Thymus (tissue), 11 donors: ENCODE results near the gene CHTF18. TPM values are rescaled to one million over a fixed set of nuclear protein-coding genes. Genes with fewer than 3 reads are reported as not detected.

ENCODE experiments used
- DNase-seq, 9 donors: peaks; one replicate each; pipeline ENCODE4 v3.0.0-alpha.2; 2013; ENCODE audit warnings: low spot score in 9 of 9, low read depth in 6 of 9, missing footprints in 1 of 9
- H3K27ac ChIP-seq, 2 donors: one replicate each; pipeline ENCODE4 v1.5.1; 2013; ENCODE audit warnings: control low read depth in 1 of 2, low read depth in 1 of 2, low read length in 1 of 2, mild to moderate bottlenecking in 1 of 2, moderate library complexity in 1 of 2
- H3K27me3 ChIP-seq, 2 donors: one replicate each; pipeline ENCODE4 v1.5.1; 2013; ENCODE audit warnings: low read length in 1 of 2; ENCODE audit not compliant: control insufficient read depth in 2 of 2, insufficient read depth in 1 of 2
- H3K36me3 ChIP-seq, 2 donors: one replicate each; pipeline ENCODE4 v1.5.1; 2013; ENCODE audit warnings: low read length in 1 of 2, mild to moderate bottlenecking in 1 of 2, moderate library complexity in 1 of 2; ENCODE audit not compliant: control insufficient read depth in 2 of 2, insufficient read depth in 2 of 2
- H3K4me1 ChIP-seq, 2 donors: one replicate each; pipeline ENCODE4 v1.5.1; 2013; ENCODE audit warnings: low read length in 2 of 2; ENCODE audit not compliant: control insufficient read depth in 2 of 2, insufficient read depth in 2 of 2
- H3K4me3 ChIP-seq, 2 donors: one replicate each; pipeline ENCODE4 v1.5.1; 2013; ENCODE audit warnings: low read length in 2 of 2, control low read depth in 1 of 2, mild to moderate bottlenecking in 1 of 2
- H3K9me3 ChIP-seq, 2 donors: one replicate each; pipeline ENCODE4 v1.5.1; 2013; ENCODE audit warnings: low read length in 1 of 2, mild to moderate bottlenecking in 1 of 2; ENCODE audit not compliant: control insufficient read depth in 2 of 2, insufficient read depth in 1 of 2
- WGBS: extraction: QIAGEN DNeasy Blood & Tissue Kit; methylation state at CpG from one replicate; pipeline ENCODE4 v1.1.7; 2013; 5-methylcytosine and 5-hydroxymethylcytosine counted together
- polyA plus RNA-seq: library from polyadenylated mRNA; stranded (reverse); fragments of 200-250 nt; gene quantifications from one replicate; pipeline ENCODE4 v1.2.3, GENCODE V29; 2013
- total RNA-seq: library from RNA; stranded (reverse); fragments of 120-200 nt; gene quantifications from one replicate; pipeline ENCODE4 v1.2.4, GENCODE V29; 2013
- donor health status: healthy.

The CHTF18 gene
- total and polyA plus RNA-seq, 2 donors: 20.4 to 38.8 TPM

DNA sequence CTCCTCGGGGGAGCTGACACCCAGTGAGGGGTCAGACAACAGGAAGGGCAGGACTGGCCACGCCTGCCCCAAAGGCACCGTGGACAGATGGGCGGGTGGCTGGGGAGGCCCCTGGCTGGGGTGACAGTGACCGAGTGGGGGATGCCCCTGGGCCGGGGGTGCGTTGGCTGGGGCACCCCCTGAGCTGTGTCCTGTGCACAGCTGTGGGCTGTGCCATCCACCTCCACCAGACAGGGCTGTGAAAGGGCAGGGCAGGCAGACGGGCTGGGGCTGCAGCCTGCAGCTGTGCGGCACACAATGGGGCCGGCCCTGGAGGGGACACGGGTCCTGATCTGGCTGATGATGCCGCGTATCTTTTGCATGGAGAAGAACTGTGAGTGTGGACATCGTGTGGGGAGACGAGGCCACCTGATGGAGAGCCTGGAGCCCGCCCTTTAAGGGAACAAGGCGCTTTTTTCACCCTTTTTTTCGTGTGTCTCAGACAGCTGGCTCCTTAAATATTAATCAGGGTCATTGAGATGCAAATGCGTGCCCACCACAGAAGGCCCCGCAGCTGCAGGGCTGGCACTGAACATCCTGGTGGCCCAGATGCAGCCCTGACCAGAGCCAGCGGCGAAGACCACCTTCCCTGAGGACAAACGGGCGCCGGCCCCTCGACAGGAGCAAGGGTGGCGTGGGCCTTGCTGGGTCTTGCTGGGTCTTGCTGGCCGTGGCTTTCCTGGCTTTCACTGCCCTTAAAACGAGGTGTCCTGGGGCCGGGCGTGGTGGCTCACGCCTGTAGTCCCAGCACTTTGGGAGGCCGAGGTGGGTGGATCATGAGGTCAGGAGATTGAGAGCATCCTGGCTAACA, 54.5 kb downstream of the CHTF18 start:
- no peaks in the 10 kb centered on the region for H3K27me3 ChIP-seq
- H3K36me3 ChIP-seq: no peaks in the 10 kb centered on the region
- no peaks in the 10 kb centered on the region for H3K4me1 ChIP-seq
- no peak overlapping the region for H3K4me3 ChIP-seq
- H3K9me3 ChIP-seq: peaks cover 1 to 19% of the 10 kb centered on the region in 2 donors
- 93% methylated on average over 33 of the region's 33 CpGs for WGBS
- DNase-seq: no peak
- no peak overlapping the region for H3K27ac ChIP-seq

GRCh38 chr16:843771-844170, 55.4 kb downstream of the CHTF18 start:
- Histone ChIP-seq H3K4me3 (no peak overlapping the region), H3K9me3 (peaks cover 4 to 26% of the 10 kb centered on the region in 2 donors), H3K36me3 (no peaks in the 10 kb centered on the region), H3K27ac (no peak overlapping the region), H3K4me1 (no peaks in the 10 kb centered on the region), H3K27me3 (no peaks in the 10 kb centered on the region)
- no peak for DNase-seq
- 93% methylated on average over 20 of the region's 20 CpGs for WGBS

DNA sequence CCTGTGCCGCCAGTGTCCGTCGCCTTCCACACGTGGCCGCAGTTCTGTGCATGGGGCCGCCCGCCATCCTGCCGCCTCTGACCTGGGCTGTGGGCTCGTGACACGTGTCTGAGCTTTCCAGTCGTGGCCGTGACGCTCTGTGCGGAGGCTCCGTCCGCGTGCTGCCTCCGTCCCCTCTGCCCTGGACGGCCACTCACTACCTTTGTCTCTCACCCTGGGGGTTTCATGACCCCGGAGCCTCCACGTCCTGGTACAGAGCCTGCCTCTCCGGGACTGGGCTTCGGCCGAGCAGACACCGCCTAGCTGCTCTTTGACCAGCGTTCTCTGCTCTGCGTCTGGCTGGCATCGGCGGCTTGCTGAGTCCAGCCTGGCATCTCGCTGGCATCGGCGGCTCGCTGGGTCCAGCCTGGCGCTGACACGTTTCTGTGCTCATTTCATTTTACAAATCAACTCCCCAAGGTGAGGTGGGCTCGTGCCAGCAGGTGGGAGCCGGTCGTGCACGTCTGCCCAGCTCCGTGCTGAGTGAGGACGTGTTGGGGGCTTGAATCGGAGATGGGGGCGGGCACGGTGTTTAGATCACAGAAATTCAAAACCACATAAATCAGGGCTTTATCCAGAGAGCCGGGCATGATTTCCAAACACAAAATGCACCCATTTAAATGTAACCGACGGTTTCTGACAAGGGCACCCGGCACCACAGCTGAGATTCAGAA, 56.4 kb downstream of the CHTF18 start:
- WGBS: 95% methylated on average over 48 of the region's 48 CpGs
- no peak for DNase-seq
- H3K9me3 ChIP-seq: peaks cover 8 to 31% of the 10 kb centered on the region in 2 donors
- no peaks in the 10 kb centered on the region for H3K36me3 ChIP-seq
- no peaks in the 10 kb centered on the region for H3K27me3 ChIP-seq
- H3K4me1 ChIP-seq: no peaks in the 10 kb centered on the region
- no peak overlapping the region for H3K27ac ChIP-seq
- no peak overlapping the region for H3K4me3 ChIP-seq

DNA sequence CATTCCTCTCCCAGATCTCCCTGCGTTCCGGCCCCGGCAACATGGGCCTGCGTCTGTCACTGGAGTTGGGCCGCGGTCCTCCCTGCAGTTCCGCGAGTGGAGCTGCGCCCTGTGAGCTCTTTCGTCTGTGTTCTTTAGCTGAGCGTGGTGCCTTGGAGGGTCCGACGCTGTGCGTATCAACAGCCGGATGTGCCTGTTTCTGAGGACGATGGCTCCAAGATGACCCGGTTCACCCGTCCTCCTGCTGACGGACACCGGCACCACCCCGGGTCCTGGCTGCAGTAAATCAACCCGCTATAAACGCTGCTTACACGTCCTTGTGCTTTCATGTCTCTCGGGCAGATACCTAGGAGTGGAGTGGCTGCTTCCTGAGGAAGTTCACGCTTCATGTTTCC, 56.9 kb downstream of the CHTF18 start:
- Histone ChIP-seq H3K4me3 (no peak overlapping the region), H3K27me3 (no peaks in the 10 kb centered on the region), H3K36me3 (no peaks in the 10 kb centered on the region), H3K4me1 (no peaks in the 10 kb centered on the region), H3K27ac (no peak overlapping the region), H3K9me3 (peaks cover 9 to 36% of the 10 kb centered on the region in 2 donors)
- WGBS: 68% methylated on average over 26 of the region's 26 CpGs
- DNase-seq: no peak

DNA sequence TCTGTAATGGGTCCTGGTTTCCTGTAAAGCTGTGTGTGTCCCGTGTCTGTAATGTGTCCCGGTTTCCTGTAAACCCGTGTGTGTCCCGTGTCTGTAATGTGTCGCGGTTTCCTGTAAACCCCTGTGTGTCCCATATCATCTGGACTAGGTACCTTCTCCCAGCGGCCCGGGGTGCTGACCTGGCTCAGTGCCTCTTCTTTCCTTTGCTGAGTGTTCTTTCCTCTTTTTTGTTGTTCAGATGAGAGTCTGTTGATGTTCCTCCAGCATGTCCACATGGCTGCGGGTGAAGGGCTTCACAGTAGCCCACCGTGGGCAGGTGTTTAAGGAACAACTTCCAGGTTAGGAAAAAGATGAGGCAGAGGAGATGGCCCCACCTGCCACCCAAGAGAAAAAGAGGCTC, 58.7 kb downstream of the CHTF18 start:
- WGBS: 93% methylated on average over 10 of the region's 10 CpGs
- H3K36me3 ChIP-seq: no peaks in the 10 kb centered on the region
- no peak overlapping the region for H3K27ac ChIP-seq
- H3K4me1 ChIP-seq: no peaks in the 10 kb centered on the region
- H3K4me3 ChIP-seq: no peak overlapping the region
- peaks cover 11 to 55% of the 10 kb centered on the region in 2 donors for H3K9me3 ChIP-seq
- H3K27me3 ChIP-seq: no peaks in the 10 kb centered on the region
- no peak for DNase-seq

Other genes starting within 250 kb of the CHTF18 start
- under 0.01 TPM for gene PRR35, start 228.2 kb upstream of the CHTF18 start, total RNA-seq
- 0.09 TPM for gene PRR35, start 228.2 kb upstream of the CHTF18 start, polyA plus RNA-seq
- 5.5 TPM for gene NHLRC4, start 221.6 kb upstream of the CHTF18 start, total RNA-seq
- 3.1 TPM for gene NHLRC4, start 221.6 kb upstream of the CHTF18 start, polyA plus RNA-seq
- gene PIGQ, start 218.7 kb upstream of the CHTF18 start, total RNA-seq: 14.4 TPM
- gene PIGQ, start 218.7 kb upstream of the CHTF18 start, polyA plus RNA-seq: 65.4 TPM
- 20.1 TPM for gene RAB40C, start 198.6 kb upstream of the CHTF18 start, total RNA-seq
- gene RAB40C, start 198.6 kb upstream of the CHTF18 start, polyA plus RNA-seq: 43.3 TPM
- 0.33 TPM for gene WFIKKN1, start 157.6 kb upstream of the CHTF18 start, total RNA-seq
- 2.1 TPM for gene WFIKKN1, start 157.6 kb upstream of the CHTF18 start, polyA plus RNA-seq
- 97.6 TPM for gene METTL26, start 152.3 kb upstream of the CHTF18 start, total RNA-seq
- 110 TPM for gene METTL26, start 152.3 kb upstream of the CHTF18 start, polyA plus RNA-seq
- 17.0 TPM for gene MCRIP2, start 146.8 kb upstream of the CHTF18 start, total RNA-seq
- 25.2 TPM for gene MCRIP2, start 146.8 kb upstream of the CHTF18 start, polyA plus RNA-seq
- gene WDR90, start 139.3 kb upstream of the CHTF18 start, total RNA-seq: 10.1 TPM
- gene WDR90, start 139.3 kb upstream of the CHTF18 start, polyA plus RNA-seq: 22.6 TPM
- 39.3 TPM for gene RHOT2, start 120.5 kb upstream of the CHTF18 start, total RNA-seq
- gene RHOT2, start 120.5 kb upstream of the CHTF18 start, polyA plus RNA-seq: 252 TPM
- gene RHBDL1, start 112.9 kb upstream of the CHTF18 start, total RNA-seq: 5.1 TPM
- gene RHBDL1, start 112.9 kb upstream of the CHTF18 start, polyA plus RNA-seq: 3.1 TPM
- gene STUB1, start 108.2 kb upstream of the CHTF18 start, total RNA-seq: 70.2 TPM
- 122 TPM for gene STUB1, start 108.2 kb upstream of the CHTF18 start, polyA plus RNA-seq
- gene JMJD8, start 104.3 kb upstream of the CHTF18 start, total RNA-seq: 23.4 TPM
- gene JMJD8, start 104.3 kb upstream of the CHTF18 start, polyA plus RNA-seq: 31.2 TPM
- 2.2 TPM for gene WDR24, start 98.2 kb upstream of the CHTF18 start, total RNA-seq
- gene WDR24, start 98.2 kb upstream of the CHTF18 start, polyA plus RNA-seq: 10.1 TPM
- gene FBXL16, start 82.8 kb upstream of the CHTF18 start, total RNA-seq: 0.76 TPM
- gene FBXL16, start 82.8 kb upstream of the CHTF18 start, polyA plus RNA-seq: 9.6 TPM
- gene METRN, start 73.5 kb upstream of the CHTF18 start, total RNA-seq: 21.9 TPM
- 24.2 TPM for gene METRN, start 73.5 kb upstream of the CHTF18 start, polyA plus RNA-seq
- 53.9 TPM for gene ANTKMT, start 67.5 kb upstream of the CHTF18 start, total RNA-seq
- 56.2 TPM for gene ANTKMT, start 67.5 kb upstream of the CHTF18 start, polyA plus RNA-seq
- 4.8 TPM for gene CCDC78, start 62.2 kb upstream of the CHTF18 start, total RNA-seq
- 12.4 TPM for gene CCDC78, start 62.2 kb upstream of the CHTF18 start, polyA plus RNA-seq
- gene HAGHL, start 61.5 kb upstream of the CHTF18 start, total RNA-seq: 15.7 TPM
- gene HAGHL, start 61.5 kb upstream of the CHTF18 start, polyA plus RNA-seq: 50.6 TPM
- 20.8 TPM for gene CIAO3, start 47.6 kb upstream of the CHTF18 start, total RNA-seq
- 60.4 TPM for gene CIAO3, start 47.6 kb upstream of the CHTF18 start, polyA plus RNA-seq
- 0.61 TPM for gene MSLN, start 27.9 kb upstream of the CHTF18 start, total RNA-seq
- gene MSLN, start 27.9 kb upstream of the CHTF18 start, polyA plus RNA-seq: 2.6 TPM
- gene RPUSD1, start 239 bp upstream of the CHTF18 start, total RNA-seq: 16.9 TPM
- 20.9 TPM for gene RPUSD1, start 239 bp upstream of the CHTF18 start, polyA plus RNA-seq
- gene GNG13, start 12.1 kb downstream of the CHTF18 start, total RNA-seq: not detected
- 0.55 TPM for gene GNG13, start 12.1 kb downstream of the CHTF18 start, polyA plus RNA-seq
- 8.9 TPM for gene LMF1, start 182.4 kb downstream of the CHTF18 start, total RNA-seq
- gene LMF1, start 182.4 kb downstream of the CHTF18 start, polyA plus RNA-seq: 22.8 TPM
- gene SOX8, start 193.2 kb downstream of the CHTF18 start, total RNA-seq: 1.3 TPM
- gene SOX8, start 193.2 kb downstream of the CHTF18 start, polyA plus RNA-seq: 2.1 TPM